GM12872 (cell line): ENCODE measurements around the gene GMDS.

ENCODE experiments used
- TF ChIP-seq, protein P1 (sequence below): IDR thresholded peaks from 3 replicates; pipeline ENCODE4 v1.5.1; 2011; ENCODE audit warnings: low read depth, mild to moderate bottlenecking, low read length, moderate library complexity; ENCODE audit not compliant: insufficient read depth

The GMDS gene

DNA sequence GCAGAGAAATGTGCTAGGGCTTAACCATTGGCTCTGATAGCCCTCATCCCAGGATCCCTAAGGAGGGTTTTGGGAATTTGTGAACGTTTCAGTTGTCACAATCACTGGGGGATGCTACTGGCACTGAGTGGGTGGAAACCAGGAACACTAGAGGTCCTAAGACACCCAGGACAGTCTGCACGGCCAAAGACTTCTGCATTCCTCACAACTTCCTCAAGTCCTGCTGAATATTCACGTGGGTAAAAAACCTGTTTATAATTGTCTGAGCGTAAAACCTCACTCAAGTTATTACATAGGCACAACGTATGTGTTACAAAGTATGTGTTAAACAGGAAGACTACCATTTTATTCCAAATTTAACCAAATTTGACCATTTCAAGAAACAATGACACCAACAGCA lies 52.4 kb downstream of the GMDS start:
- TF ChIP-seq, protein P1, sequence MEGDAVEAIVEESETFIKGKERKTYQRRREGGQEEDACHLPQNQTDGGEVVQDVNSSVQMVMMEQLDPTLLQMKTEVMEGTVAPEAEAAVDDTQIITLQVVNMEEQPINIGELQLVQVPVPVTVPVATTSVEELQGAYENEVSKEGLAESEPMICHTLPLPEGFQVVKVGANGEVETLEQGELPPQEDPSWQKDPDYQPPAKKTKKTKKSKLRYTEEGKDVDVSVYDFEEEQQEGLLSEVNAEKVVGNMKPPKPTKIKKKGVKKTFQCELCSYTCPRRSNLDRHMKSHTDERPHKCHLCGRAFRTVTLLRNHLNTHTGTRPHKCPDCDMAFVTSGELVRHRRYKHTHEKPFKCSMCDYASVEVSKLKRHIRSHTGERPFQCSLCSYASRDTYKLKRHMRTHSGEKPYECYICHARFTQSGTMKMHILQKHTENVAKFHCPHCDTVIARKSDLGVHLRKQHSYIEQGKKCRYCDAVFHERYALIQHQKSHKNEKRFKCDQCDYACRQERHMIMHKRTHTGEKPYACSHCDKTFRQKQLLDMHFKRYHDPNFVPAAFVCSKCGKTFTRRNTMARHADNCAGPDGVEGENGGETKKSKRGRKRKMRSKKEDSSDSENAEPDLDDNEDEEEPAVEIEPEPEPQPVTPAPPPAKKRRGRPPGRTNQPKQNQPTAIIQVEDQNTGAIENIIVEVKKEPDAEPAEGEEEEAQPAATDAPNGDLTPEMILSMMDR = no peak

DNA sequence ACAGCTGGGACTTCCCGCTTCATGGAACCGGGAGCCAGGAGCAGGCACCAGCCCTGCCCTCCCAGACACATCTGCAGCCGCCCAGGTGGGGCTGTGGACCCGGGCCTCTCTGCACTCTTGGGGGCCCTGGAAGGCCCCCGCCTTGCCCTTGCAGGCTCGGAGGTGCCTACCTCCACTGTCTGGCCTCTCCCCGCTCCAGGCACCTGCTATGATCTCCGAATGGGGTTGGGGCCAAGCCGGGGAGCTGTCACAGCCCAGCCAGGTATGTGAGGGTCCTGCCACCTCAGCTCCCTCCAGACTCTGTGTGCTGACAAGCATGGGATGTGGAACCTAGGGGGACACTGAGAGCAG lies 54.0 kb downstream of the GMDS start:
- TF ChIP-seq, protein P1 = no peak

DNA sequence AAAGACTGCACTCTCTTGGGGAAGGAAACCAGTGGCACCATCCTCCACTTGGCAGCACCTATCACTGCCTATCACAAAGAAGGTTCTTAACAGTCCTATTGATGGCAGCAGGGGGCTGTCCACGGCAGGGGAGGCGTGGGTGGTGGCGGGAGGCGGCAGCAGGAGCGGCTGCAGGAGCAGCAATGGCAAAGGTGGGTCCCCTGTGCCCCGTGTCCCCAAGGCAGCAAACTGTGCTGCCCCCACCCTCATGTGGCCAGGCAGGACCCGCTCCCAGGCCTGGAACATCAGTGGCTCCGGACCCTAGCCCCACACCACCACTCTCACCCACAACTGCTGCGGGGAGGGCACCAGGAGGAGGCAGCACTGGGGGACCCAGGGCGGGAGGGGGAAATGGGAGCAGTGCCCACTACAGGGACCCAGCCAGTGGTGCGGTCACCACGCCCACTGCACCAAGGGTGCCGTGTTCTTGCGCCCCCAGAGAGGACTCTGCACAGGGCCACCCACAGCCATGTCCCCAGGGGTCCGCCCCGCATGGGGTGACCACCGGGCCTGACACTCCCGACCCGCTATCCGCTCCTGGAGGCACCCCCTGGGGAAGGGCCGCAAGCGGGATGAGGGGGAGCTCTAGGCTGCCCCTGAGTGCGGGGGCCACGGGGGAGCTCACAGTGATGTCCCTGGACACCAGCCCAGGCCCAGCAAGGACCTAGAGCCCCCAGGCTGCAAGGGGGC lies 54.6 kb downstream of the GMDS start:
- TF ChIP-seq, protein P1 = no peak

GRCh38 chr6:2188856-2189384 lies 56.5 kb downstream of the GMDS start:
- TF ChIP-seq, protein P1 = no peak

GRCh38 chr6:2188397-2188796 lies 57.0 kb downstream of the GMDS start:
- TF ChIP-seq, protein P1 = no peak

- TF ChIP-seq, protein P1 = no peak
Measured at GRCh38 chr6:2187826-2188225, 57.6 kb downstream of the GMDS start.

- TF ChIP-seq, protein P1 = no peak
Measured at GRCh38 chr6:2186516-2186915, 58.9 kb downstream of the GMDS start.
